Activated T-helper 17 cell treated with anti-CD3 and anti-CD28 coated beads, Interleukin-2, amount 50 U/mL, for 72 hours (primary cell): ENCODE results near the gene PGAP3. TPM values are rescaled to one million over a fixed set of nuclear protein-coding genes. Genes with fewer than 3 reads are reported as not detected.

Experiments used
- ATAC-seq: fragments of 150-1000 bp; cut with Tn5 transposase; replicated peaks from 2 replicates; pipeline ENCODE4 v1.10.0; 2021; ENCODE audit warnings: mild to moderate bottlenecking, moderate library complexity
- H3K27ac Mint-ChIP-seq: one replicate; pipeline ENCODE4 v1.8.0; 2022; ENCODE audit warnings: mixed read lengths
- H3K27me3 Mint-ChIP-seq: one replicate; pipeline ENCODE4 v1.8.0; 2022; ENCODE audit warnings: mixed read lengths
- H3K36me3 Mint-ChIP-seq: one replicate; pipeline ENCODE4 v1.8.0; 2022; ENCODE audit warnings: low read depth, mild to moderate bottlenecking, mixed read lengths
- H3K4me1 Mint-ChIP-seq: one replicate; pipeline ENCODE4 v1.8.0; 2022; ENCODE audit warnings: mixed read lengths
- H3K4me3 Mint-ChIP-seq: one replicate; pipeline ENCODE4 v1.8.0; 2022; ENCODE audit warnings: mild to moderate bottlenecking, mixed read lengths
- H3K9me3 Mint-ChIP-seq: one replicate; pipeline ENCODE4 v1.8.0; 2022; ENCODE audit warnings: mixed read lengths
- total RNA-seq, 2 donors: library from RNA; stranded (reverse); gene quantifications; one replicate each; pipeline ENCODE4 v1.2.3, GENCODE V29; 2022

The PGAP3 gene
- total RNA-seq, 2 donors from 2014 or later, result 5.9 to 14.8 TPM

DNA sequence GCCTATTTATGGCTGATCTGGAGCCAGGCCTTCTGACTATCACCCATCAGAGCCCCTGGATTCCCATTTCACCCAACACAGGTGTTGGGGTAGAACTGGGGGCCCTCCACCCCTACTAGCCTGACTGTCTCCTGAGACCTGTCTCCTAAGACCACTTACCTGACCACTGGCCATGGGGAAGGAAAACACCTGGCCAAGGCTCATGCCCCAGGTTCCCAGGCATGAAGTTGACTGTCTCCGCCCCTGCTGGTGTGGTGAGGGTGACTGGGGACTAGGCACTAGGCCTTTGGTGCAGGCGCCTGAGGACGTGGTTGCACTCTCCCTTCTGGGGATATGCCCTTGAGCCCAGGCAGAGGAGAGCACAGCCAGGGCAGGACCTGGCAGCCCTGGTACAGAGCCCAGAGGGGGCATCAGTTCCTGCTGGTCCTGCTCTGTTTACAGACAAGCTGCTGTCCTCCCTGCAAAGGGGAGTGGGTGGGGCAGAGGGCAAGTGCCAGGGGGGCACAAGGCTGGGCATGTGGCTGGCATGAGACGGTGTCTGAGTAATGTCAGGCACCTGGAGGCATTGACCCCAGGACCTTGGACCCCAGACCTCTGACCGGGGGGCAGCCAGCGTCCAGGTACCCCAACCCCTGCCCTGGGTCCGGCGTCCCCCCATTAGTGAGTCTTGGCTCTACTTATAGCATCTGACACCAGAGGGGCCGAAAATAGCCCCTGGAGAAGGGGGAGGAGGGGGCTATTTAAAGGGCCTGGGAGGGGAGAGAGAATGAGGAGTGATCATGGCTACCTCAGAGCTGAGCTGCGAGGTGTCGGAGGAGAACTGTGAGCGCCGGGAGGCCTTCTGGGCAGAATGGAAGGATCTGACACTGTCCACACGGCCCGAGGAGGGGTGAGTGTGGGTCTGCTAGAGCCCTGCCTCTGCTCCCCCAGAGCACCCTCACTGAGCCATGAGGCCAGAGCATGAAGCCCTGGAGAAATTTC, 23.0 kb downstream of the PGAP3 start, which contains the start of gene TCAP:
Gene TCAP (plus strand): TSS at position 769 of the 981 bp plus-strand sequence. CDS start 11 bp downstream, at position 780.
- H3K4me1 Mint-ChIP-seq, result peaks cover 5% of the 10 kb centered on the region
- peaks cover 13% of the 10 kb centered on the region for H3K27me3 Mint-ChIP-seq
- no peak within 1 kb of the TSS for H3K4me3 Mint-ChIP-seq
- no peak within 1 kb of the TSS for H3K27ac Mint-ChIP-seq
- no peaks in the 10 kb centered on the region for H3K9me3 Mint-ChIP-seq
- ATAC-seq, result no peak
- H3K36me3 Mint-ChIP-seq, result peaks cover 15% of the 10 kb centered on the region

DNA sequence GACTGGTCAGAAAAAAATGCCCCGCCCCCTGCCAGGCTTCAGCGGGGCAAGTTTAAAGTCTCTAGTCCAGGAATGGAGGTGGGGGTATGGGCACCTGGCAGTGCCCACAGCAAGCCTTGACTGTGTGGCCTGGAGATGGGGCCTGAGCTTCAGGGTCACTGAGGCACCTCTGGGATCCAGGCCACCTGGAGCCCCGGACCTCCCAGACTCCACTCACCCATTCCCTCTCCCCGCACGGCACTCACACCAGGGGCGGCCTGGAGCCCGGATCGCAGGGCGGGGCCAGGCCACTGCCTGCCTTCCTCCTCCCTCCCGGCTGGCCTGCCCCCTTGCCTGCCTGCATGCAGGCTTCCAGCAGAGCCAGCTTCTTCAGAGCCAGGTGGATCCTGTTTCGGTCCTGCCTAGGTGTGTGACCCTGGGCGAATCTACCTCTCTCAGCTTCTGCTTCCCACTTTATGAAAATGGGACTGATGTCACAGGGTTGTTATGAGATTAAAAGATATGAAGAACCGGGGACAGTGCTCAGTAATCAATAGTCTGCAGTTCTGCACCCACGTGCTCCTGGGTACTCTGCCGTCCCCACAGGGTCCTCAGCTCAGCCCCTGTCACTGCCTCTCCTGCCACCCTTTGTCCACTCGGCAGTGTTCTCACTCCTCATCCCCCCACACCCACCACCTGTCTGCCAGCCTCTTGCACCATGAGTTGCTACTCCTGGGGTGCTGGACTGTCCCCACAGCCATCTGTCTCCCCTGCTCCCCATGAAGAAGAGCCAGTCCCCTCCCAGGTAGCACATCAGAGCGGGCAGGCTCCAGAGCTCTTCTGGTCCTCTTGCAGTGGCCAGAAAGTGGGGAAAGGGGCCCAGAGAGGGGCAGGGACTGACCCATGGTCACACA, 23.9 kb downstream of the PGAP3 start:
- Mint-ChIP-seq H3K27me3 (peaks cover 9% of the 10 kb centered on the region), H3K27ac (no peak overlapping the region), H3K36me3 (peaks cover 24% of the 10 kb centered on the region), H3K4me1 (peaks cover 5% of the 10 kb centered on the region), H3K9me3 (no peaks in the 10 kb centered on the region), H3K4me3 (no peak overlapping the region)
- no peak for ATAC-seq

DNA sequence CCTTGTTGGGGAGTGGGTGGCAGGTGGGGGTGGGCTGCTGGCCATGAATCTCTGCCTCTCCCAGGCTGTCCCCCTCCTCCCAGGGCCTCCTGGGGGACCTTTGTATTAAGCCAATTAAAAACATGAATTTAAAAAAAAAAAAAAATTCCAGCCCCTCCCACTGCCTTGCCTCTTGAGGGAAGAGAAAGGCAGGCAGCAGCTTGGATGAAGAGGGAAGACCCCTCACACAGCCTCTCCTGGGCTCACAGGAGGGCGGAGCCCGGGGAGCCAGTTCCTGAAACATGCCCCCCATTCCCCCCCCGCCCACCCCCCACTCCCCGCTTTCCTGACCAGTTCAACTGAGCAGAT, 24.5 kb downstream of the PGAP3 start:
- peaks cover under 1% of the 10 kb centered on the region for H3K4me1 Mint-ChIP-seq
- no peak for ATAC-seq
- peaks cover 27% of the 10 kb centered on the region for H3K36me3 Mint-ChIP-seq
- H3K27me3 Mint-ChIP-seq, result peaks cover 4% of the 10 kb centered on the region
- H3K4me3 Mint-ChIP-seq, result no peak overlapping the region
- H3K9me3 Mint-ChIP-seq, result no peaks in the 10 kb centered on the region
- no peak overlapping the region for H3K27ac Mint-ChIP-seq

DNA sequence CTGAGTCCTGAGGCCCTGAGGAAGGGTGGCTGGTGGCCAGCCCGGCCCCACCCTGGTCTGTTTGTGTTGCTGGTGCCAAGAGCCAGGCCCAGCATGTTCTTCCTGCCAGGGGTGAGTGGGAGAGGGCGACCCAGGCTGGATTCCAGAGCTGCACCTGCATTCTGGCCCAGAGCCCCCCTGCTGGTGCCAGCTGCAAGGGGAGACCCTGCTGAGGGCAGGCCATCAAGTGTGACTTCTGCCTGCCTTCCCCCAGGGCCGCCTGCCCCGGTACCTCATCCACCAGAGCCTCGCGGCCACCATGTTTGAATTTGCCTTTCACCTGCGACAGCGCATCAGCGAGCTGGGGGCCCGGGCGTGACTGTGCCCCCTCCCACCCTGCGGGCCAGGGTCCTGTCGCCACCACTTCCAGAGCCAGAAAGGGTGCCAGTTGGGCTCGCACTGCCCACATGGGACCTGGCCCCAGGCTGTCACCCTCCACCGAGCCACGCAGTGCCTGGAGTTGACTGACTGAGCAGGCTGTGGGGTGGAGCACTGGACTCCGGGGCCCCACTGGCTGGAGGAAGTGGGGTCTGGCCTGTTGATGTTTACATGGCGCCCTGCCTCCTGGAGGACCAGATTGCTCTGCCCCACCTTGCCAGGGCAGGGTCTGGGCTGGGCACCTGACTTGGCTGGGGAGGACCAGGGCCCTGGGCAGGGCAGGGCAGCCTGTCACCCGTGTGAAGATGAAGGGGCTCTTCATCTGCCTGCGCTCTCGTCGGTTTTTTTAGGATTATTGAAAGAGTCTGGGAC, 25.1 kb downstream of the PGAP3 start:
- H3K4me1 Mint-ChIP-seq, result no peaks in the 10 kb centered on the region
- H3K27ac Mint-ChIP-seq, result no peak overlapping the region
- H3K27me3 Mint-ChIP-seq, result peaks cover 4% of the 10 kb centered on the region
- no peak for ATAC-seq
- H3K4me3 Mint-ChIP-seq, result no peak overlapping the region
- H3K36me3 Mint-ChIP-seq, result peaks cover 33% of the 10 kb centered on the region
- no peaks in the 10 kb centered on the region for H3K9me3 Mint-ChIP-seq

DNA sequence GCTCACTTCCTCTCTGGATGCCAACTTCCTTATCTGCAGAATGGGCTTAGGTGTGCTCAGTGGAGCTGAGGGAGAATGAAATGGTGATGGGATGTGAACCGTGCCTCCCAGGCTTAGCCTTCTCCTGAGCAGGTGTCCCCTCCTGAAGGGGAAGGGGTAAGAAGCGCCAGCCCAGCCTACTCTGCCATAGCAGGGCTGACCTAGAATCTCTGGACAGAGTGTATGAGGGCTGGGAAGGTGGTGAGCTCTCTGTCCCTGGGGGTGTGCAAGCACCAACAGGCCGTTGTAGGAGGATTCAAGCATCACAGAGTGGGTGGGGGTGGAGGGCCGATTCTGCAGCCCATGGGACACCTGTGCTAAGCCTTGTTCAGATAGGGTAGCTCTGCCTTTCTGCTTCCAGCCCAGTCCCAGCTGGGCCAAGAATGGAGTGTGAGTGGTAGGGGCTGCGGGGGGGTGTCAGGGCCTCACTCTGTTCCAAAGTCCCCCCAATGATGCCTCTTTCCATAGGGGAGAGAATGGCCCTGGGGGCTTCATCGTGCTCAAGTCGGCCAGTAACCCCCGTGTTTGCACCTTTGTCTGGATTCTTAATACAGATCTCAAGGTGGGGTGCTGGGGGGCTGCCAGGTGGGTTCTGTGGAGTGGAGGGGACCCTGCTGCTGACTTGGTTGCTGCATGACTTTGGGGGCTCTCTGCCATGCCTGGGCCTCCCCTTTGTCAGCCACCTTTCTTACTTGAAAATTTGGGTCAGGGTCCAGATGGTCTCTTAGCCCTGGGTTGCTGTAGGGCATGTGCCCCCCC, 25.9 kb downstream of the PGAP3 start:
- H3K4me1 Mint-ChIP-seq, result no peaks in the 10 kb centered on the region
- peaks cover 35% of the 10 kb centered on the region for H3K36me3 Mint-ChIP-seq
- H3K27ac Mint-ChIP-seq, result no peak overlapping the region
- ATAC-seq, result no peak
- H3K4me3 Mint-ChIP-seq, result no peak overlapping the region
- no peaks in the 10 kb centered on the region for H3K9me3 Mint-ChIP-seq
- peaks cover 4% of the 10 kb centered on the region for H3K27me3 Mint-ChIP-seq

DNA sequence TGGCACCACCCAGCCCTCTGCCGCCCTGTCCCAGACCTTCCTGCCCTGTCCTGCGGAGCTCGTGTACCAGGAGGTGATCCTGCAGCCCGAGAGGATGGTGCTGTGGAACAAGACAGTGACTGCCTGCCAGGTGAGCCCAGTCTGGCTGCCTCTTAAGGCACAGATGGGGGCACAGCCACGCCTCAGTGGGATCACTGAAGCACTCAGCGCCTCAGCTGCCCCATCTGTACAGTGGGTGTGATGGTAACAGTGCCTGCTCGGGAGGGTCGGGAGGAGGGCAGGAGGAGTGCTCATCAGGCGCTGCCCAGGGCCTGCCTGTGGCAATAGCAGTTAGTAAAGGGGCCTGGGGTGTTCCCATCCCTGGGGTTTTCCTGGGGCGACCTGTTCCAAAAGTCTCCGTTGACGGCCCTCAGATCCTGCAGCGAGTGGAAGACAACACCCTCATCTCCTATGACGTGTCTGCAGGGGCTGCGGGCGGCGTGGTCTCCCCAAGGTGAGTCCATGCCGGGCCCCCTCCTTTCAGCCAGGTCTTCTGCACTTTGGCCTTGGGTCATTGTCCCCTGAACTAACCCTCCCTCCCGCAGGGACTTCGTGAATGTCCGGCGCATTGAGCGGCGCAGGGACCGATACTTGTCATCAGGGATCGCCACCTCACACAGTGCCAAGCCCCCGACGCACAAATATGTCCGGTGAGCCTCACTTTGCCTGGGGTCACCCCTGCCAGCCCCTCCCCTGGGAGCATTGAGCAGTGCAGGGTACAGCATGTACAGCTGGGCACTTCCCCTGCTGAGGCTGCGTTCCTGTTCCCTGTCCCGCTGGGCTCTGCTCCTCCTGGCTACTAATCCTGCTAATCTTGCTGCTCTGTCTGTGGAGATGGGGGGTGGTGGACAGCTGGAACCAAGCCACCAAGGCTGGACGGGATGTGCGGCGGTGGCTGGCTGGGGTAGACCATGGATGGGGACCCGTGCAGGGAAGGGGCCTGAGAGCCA, 27.2 kb downstream of the PGAP3 start:
- Mint-ChIP-seq H3K4me3 (no peak overlapping the region), H3K9me3 (no peaks in the 10 kb centered on the region), H3K36me3 (peaks cover 40% of the 10 kb centered on the region), H3K27ac (no peak overlapping the region), H3K4me1 (no peaks in the 10 kb centered on the region), H3K27me3 (no peaks in the 10 kb centered on the region)
- ATAC-seq, result no peak

DNA sequence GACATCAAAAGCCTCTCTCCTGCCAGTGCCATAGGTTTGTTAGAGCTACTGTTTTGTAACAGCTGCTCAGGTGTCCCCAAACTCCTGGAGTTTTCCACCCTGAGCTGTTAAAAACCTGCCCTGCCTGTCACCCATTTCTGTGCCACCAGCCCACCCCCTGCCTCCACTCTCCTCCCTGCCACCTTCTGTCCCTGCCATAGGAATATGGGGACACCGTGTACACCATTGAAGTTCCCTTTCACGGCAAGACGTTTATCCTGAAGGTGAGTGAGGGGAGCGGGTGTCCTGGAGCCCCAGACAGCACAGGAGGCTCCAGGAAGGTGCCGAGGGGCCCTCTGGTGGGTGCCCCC, 27.9 kb downstream of the PGAP3 start:
- peaks cover 47% of the 10 kb centered on the region for H3K36me3 Mint-ChIP-seq
- no peaks in the 10 kb centered on the region for H3K4me1 Mint-ChIP-seq
- H3K4me3 Mint-ChIP-seq, result no peak overlapping the region
- H3K27ac Mint-ChIP-seq, result no peak overlapping the region
- ATAC-seq, result no peak
- no peaks in the 10 kb centered on the region for H3K27me3 Mint-ChIP-seq
- H3K9me3 Mint-ChIP-seq, result no peaks in the 10 kb centered on the region

DNA sequence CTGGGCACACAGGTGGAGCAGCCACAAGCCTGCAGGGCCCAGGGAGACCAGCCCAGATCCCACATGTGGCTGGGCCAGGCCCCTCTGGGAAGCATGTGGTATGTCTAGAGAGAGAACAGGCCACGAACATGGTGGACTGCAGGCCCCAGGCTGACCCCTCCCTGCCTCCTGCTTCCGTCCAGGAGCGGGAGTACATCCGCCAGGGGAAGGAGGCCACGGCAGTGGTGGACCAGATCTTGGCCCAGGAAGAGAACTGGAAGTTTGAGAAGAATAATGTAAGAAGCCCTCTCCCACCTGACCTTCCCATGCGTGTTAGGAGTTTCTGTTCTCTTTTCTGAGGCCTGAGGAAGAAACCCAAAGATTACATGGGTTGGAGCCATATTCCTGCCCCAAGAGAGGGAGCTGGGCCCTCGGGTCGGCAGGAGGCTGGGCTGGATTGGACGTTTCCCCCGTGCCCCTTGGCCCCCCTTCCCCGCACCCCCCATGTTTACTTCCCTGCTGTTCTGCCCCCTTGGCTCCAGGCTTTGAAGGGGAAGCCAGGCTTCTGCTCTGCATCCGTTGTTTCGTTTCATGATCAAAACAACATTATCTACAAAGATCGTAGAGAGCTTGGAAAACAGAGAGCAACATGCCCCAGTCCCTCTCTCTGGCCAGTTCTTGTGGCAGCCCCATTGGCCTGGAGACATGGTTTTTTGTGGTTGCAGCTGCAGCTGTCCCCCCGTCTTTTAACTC, 28.4 kb downstream of the PGAP3 start:
- no peaks in the 10 kb centered on the region for H3K4me1 Mint-ChIP-seq
- no peak overlapping the region for H3K27ac Mint-ChIP-seq
- ATAC-seq, result no peak
- peaks cover 51% of the 10 kb centered on the region for H3K36me3 Mint-ChIP-seq
- H3K4me3 Mint-ChIP-seq, result no peak overlapping the region
- no peaks in the 10 kb centered on the region for H3K9me3 Mint-ChIP-seq
- no peaks in the 10 kb centered on the region for H3K27me3 Mint-ChIP-seq

DNA sequence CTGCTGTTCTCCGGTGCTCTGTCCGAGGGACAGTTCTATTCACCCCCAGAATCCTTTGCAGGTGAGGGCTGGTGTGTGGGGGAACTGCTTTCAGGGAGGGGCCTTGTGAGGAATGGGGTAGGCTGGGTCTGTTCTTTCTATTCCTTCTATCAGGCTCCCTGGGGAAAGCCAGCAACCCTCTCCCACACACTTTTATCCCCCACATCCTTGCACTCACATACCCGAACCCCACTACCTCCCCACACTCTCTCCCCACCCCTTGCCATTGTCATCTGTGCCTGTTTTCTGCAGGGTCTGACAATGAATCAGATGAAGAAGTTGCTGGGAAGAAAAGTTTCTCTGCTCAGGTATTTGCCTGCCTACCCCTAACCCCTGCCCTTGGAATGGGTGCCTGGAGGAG, 29.1 kb downstream of the PGAP3 start:
- no peak for ATAC-seq
- no peaks in the 10 kb centered on the region for H3K4me1 Mint-ChIP-seq
- no peak overlapping the region for H3K27ac Mint-ChIP-seq
- H3K9me3 Mint-ChIP-seq, result no peaks in the 10 kb centered on the region
- no peaks in the 10 kb centered on the region for H3K27me3 Mint-ChIP-seq
- H3K4me3 Mint-ChIP-seq, result no peak overlapping the region
- H3K36me3 Mint-ChIP-seq, result peaks cover 54% of the 10 kb centered on the region

DNA sequence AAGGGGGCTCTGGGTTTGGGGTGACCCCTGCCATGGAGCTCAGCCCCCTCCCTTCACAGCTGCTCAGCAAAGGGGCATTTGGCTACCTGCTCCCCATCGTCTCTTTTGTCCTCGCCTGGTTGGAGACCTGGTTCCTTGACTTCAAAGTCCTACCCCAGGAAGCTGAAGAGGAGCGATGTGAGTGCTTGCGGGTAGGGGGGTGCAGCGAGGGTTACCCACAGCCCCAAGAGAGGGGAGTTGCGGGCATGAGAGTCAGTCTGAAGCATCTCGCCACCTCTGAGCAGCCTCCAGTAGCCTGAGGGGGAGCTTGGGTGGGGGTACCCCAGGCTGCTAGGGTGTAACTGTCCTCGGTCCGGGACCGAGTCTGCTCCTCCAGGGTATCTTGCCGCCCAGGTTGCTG, 29.5 kb downstream of the PGAP3 start:
- H3K27ac Mint-ChIP-seq, result no peak overlapping the region
- H3K9me3 Mint-ChIP-seq, result no peaks in the 10 kb centered on the region
- no peak for ATAC-seq
- no peaks in the 10 kb centered on the region for H3K27me3 Mint-ChIP-seq
- H3K4me3 Mint-ChIP-seq, result no peak overlapping the region
- H3K36me3 Mint-ChIP-seq, result peaks cover 56% of the 10 kb centered on the region
- H3K4me1 Mint-ChIP-seq, result no peaks in the 10 kb centered on the region

DNA sequence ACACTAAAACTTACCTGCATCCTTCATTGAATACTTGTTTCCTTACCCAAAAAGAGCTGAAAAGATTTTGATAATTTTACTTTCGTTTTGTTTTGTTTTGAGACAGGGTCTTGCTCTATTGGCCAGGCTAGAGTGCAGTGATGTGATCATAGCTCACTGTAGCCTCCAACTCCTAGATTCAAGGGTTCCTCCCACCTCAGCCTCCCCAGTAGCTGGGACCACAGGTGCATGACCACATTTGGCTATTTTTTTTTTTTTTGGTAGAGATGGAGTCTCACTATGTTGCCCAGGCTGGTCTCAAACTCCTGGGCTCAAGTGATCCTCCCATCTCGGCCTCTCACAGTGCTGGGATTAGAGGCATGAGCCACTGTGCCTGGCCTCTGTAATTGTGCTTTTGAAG, 32.8 kb downstream of the PGAP3 start:
- Mint-ChIP-seq H3K9me3 (no peaks in the 10 kb centered on the region), H3K4me3 (no peak overlapping the region), H3K36me3 (peaks cover 42% of the 10 kb centered on the region), H3K27ac (no peak overlapping the region), H3K4me1 (peaks cover 15% of the 10 kb centered on the region), H3K27me3 (no peaks in the 10 kb centered on the region)
- ATAC-seq, result no peak

DNA sequence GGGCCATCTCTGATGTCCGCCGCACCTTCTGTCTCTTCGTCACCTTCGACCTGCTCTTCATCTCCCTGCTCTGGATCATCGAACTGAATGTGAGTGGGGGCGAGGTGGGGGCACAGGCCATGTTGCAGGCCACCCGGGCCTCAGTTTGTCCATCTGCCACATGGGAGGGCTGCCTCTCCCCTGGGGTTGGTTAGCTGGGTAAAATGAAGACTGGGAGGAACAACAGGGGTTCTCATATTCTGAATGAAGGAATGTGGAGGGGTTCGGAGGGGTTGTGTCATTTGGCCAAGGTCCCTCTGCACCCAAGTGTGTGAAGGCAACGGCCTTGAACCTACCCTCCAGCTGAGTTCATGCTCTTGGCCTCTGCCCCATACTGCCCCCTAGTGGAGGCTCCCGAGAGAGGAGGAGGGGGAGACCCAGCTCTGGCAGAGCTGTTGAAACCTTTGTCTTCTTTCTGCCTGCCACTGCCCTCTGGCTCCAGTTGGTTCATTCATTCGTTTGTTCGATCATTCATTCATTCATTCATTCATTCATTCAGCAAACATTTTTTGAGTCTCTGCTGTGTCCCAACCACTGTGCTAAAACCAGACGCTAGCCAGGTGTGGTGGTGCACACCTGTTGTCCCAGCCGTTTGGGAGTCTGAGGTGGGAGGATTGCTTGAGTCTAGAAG, 34.1 kb downstream of the PGAP3 start:
- no peak overlapping the region for H3K27ac Mint-ChIP-seq
- ATAC-seq, result peak; percentile 87
- H3K4me3 Mint-ChIP-seq, result no peak overlapping the region
- H3K4me1 Mint-ChIP-seq, result peaks cover 18% of the 10 kb centered on the region
- no peaks in the 10 kb centered on the region for H3K27me3 Mint-ChIP-seq
- H3K9me3 Mint-ChIP-seq, result no peaks in the 10 kb centered on the region
- peaks cover 38% of the 10 kb centered on the region for H3K36me3 Mint-ChIP-seq
